SU-DHL-6 (cell line): ENCODE data around the gene RASIP1.

Source experiments
- H2AFZ ChIP-seq: fragments of 200-600 bp; sonication (generic); 2 replicates; pipeline ENCODE4 v1.6.1; 2014; ENCODE audit warnings: low read depth, mild to moderate bottlenecking, moderate library complexity, mixed read lengths, antibody characterized with exemption, low read length; ENCODE audit not compliant: severe bottlenecking
- H3F3A ChIP-seq: fragments of 200-600 bp; shearing (Covaris generic); 2 replicates; pipeline ENCODE4 v1.6.0; 2016; ENCODE audit warnings: antibody characterized with exemption, mild to moderate bottlenecking; ENCODE audit not compliant: insufficient read depth
- H3K27ac ChIP-seq: fragments of 200-600 bp; sonication (generic); 2 replicates; pipeline ENCODE4 v1.5.1; 2016; ENCODE audit warnings: low read depth, mild to moderate bottlenecking, low read length, moderate library complexity, mixed read lengths
- H3K27me3 ChIP-seq: fragments of 200-600 bp; sonication (generic), shearing (Covaris generic); 2 replicates; pipeline ENCODE4 v1.6.0; 2014; ENCODE audit warnings: mild to moderate bottlenecking, low read length
- H3K36me3 ChIP-seq: fragments of 200-600 bp; sonication (generic); 2 replicates; pipeline ENCODE4 v1.6.1; 2014; ENCODE audit warnings: mild to moderate bottlenecking, low read length, mixed read lengths
- H3K4me2 ChIP-seq: fragments of 300-600, 200-600 bp; shearing (Covaris generic), sonication (generic); 2 replicates; pipeline ENCODE4 v1.6.0; 2014; ENCODE audit warnings: low read length, low read depth, mild to moderate bottlenecking; ENCODE audit not compliant: poor library complexity, severe bottlenecking
- H3K4me3 ChIP-seq: fragments of 200-600 bp; sonication (generic); 2 replicates; pipeline ENCODE4 v1.5.1; 2014; ENCODE audit warnings: antibody characterized with exemption, low read length, mild to moderate bottlenecking, mixed read lengths; ENCODE audit not compliant: insufficient read depth, poor library complexity, severe bottlenecking
- H3K79me2 ChIP-seq: fragments of 200-600 bp; sonication (generic); 2 replicates; pipeline ENCODE4 v1.6.1; 2014; ENCODE audit warnings: mild to moderate bottlenecking, low read length, moderate library complexity; ENCODE audit not compliant: insufficient read depth
- H3K9ac ChIP-seq: fragments of 200-600 bp; sonication (generic); 2 replicates; pipeline ENCODE4 v1.7.0; 2014; ENCODE audit warnings: mild to moderate bottlenecking, low read length
- H3K9me2 ChIP-seq: fragments of 200-600 bp; sonication (generic); replicated peaks from 2 replicates; pipeline ENCODE4 v1.6.1; 2014; ENCODE audit warnings: low read length; ENCODE audit not compliant: insufficient read depth
- H3K9me3 ChIP-seq: fragments of 200-600 bp; sonication (generic); 2 replicates; pipeline ENCODE4 v1.6.1; 2014; ENCODE audit warnings: low read length, mixed read lengths; ENCODE audit not compliant: insufficient read depth
- H4K20me1 ChIP-seq: fragments of 200-600 bp; sonication (generic); 2 replicates; pipeline ENCODE4 v1.6.1; 2014; ENCODE audit warnings: low read depth, mild to moderate bottlenecking, antibody characterized with exemption, low read length, moderate library complexity, mixed read lengths
- EZH2phosphoT487 ChIP-seq: fragments of 200-600 bp; sonication (generic), shearing (Covaris generic); conservative IDR thresholded peaks from 2 replicates; pipeline ENCODE4 v1.6.1; 2018; ENCODE audit warnings: mild to moderate bottlenecking, antibody characterized with exemption, low read length, moderate library complexity, mixed read lengths
- TF ChIP-seq, protein P1 (sequence below): fragments of 200-600 bp; sonication (generic); IDR thresholded peaks from one replicate; pipeline ENCODE4 v1.5.1; 2017; ENCODE audit warnings: antibody characterized with exemption, mild to moderate bottlenecking, low read length, moderate library complexity; ENCODE audit not compliant: insufficient read depth, poor library complexity, severe bottlenecking

The RASIP1 gene

DNA sequence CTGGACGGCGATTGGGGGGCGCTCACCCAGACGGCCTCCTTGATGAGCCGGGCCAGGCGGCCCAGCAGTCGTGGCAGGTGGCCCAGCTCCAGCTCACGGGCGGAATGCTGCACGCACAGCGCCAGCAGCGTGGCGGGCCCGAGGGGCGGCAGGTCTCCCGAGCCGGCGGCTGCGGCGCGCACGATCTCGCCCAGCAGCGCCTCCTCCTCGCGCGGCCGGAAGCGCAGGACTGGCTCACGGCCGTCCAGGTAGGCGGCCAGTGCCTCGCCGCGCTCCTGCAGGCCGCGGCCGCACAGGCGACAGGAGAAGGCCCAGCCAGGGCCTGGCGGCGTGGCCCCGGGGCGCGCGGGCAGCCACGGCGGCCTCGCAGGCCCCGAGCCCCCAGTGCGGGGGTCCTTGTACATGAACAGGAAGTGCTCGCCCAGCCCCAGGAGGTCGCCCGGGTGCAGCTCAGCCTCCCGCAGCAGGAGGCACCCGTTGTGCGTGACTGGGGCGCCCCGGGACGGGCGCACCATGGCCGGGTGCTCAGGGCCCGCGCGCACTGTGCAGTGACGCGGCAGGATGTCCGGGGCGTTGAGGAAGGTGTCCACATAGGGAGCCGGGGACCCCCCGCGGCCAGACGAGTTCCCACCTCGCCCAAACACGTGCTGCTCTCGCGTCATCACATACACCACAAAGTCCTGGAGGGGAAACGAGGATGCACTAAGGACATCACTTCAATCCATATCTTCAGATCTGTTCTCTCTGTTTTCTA lies 11.3 kb downstream of the RASIP1 start:
- no peak overlapping the region for H3K4me2 ChIP-seq
- H4K20me1 ChIP-seq = no peaks in the 10 kb centered on the region
- H2AFZ ChIP-seq = no peak overlapping the region
- no peak overlapping the region for H3K9ac ChIP-seq
- H3K9me3 ChIP-seq = no peaks in the 10 kb centered on the region
- no peak overlapping the region for H3K27ac ChIP-seq
- peaks cover 5% of the 10 kb centered on the region; the same call in 1 of the 2 replicates for H3F3A ChIP-seq
- no peaks in the 10 kb centered on the region for H3K27me3 ChIP-seq
- no peak overlapping the region for H3K4me3 ChIP-seq
- no peak for TF ChIP-seq EZH2phosphoT487
- TF ChIP-seq, protein P1, sequence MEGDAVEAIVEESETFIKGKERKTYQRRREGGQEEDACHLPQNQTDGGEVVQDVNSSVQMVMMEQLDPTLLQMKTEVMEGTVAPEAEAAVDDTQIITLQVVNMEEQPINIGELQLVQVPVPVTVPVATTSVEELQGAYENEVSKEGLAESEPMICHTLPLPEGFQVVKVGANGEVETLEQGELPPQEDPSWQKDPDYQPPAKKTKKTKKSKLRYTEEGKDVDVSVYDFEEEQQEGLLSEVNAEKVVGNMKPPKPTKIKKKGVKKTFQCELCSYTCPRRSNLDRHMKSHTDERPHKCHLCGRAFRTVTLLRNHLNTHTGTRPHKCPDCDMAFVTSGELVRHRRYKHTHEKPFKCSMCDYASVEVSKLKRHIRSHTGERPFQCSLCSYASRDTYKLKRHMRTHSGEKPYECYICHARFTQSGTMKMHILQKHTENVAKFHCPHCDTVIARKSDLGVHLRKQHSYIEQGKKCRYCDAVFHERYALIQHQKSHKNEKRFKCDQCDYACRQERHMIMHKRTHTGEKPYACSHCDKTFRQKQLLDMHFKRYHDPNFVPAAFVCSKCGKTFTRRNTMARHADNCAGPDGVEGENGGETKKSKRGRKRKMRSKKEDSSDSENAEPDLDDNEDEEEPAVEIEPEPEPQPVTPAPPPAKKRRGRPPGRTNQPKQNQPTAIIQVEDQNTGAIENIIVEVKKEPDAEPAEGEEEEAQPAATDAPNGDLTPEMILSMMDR = no peak
- no peaks in the 10 kb centered on the region for H3K79me2 ChIP-seq
- H3K36me3 ChIP-seq = no peaks in the 10 kb centered on the region
- no peaks in the 10 kb centered on the region for H3K9me2 ChIP-seq

DNA sequence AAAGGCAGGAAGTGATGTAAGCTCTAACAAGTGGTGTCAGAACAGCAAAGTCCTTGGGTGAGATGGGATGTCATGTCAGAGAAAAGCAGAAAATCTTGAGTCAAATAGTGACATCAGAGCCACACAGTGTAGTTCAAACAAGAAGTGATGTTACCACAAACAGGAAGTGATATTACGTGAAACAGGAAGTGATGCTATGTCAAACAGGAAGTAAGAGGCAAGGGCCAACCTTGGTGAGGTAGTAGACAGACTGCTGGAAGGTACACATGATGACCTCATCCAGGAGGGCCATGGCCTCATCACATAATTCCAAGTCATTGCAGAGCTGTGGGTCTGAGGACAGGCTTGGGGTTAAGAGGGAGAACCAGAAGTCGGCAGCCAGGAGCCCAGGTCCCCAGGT lies 13.9 kb downstream of the RASIP1 start:
- H3K9me2 ChIP-seq = no peaks in the 10 kb centered on the region
- TF ChIP-seq EZH2phosphoT487 = no peak
- TF ChIP-seq, protein P1 = no peak
- no peaks in the 10 kb centered on the region for H3K79me2 ChIP-seq
- no peak overlapping the region for H3K9ac ChIP-seq
- H3K27me3 ChIP-seq = no peaks in the 10 kb centered on the region
- no peaks in the 10 kb centered on the region for H3K36me3 ChIP-seq
- no peaks in the 10 kb centered on the region for H4K20me1 ChIP-seq
- H3K27ac ChIP-seq = no peak overlapping the region
- peaks cover 5% of the 10 kb centered on the region; the same call in 1 of the 2 replicates for H3F3A ChIP-seq
- H2AFZ ChIP-seq = peak overlapping the region; percentile 57
- no peak overlapping the region for H3K4me3 ChIP-seq
- H3K4me2 ChIP-seq = no peak overlapping the region
- no peaks in the 10 kb centered on the region for H3K9me3 ChIP-seq

DNA sequence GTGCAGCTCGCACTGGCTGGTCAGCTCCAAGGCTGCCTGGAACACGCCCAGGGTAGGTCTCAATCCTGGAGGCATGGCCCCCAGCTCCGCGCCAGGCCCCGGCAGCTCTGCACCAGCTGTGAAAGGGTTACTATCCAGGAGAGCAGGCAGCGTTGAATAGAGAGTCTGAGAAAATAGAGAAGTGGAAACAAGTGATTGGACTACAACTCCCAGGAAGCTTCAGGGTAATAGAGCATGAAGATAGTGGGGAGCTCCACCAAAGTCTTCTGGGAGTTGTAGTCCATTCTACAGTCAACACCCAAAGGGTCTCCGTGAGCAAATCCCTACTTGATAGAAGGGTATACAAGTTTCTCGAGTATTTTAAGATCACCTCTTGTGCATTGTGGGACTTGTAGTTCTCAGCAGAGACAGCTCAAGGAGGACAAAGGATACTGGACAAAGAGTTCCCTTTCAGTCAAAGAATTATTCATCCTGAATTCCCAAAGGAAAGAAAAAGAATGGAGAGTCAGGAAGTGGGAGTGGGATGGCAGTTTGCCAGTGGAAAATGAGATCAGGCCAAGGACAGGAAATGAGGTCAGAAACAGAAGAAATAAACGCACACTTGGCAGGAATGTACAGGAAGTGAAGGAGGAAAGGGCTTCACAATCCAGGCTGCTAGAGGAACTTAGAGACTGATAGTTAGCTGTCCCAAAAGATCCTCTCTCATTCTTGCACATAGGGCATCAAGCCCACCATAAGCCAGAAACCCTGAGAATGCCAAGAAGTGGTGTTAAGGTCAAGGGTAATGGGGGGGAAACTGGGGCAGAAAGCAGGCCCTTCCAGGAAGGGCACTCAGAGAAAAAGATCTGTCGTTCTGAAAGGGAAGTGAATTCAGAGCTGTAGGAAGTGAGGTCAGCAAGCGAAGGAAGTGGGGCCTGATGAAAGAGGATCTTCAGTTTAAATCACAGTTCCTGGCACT lies 15.3 kb downstream of the RASIP1 start:
- no peaks in the 10 kb centered on the region for H3K9me2 ChIP-seq
- TF ChIP-seq EZH2phosphoT487 = no peak
- TF ChIP-seq, protein P1 = no peak
- H3K4me2 ChIP-seq = peak overlapping the region; percentile 16
- no peak overlapping the region for H3K4me3 ChIP-seq
- no peaks in the 10 kb centered on the region for H4K20me1 ChIP-seq
- peak overlapping the region; percentile 47 for H3K27ac ChIP-seq
- no peaks in the 10 kb centered on the region for H3K9me3 ChIP-seq
- no peaks in the 10 kb centered on the region for H3K79me2 ChIP-seq
- no peaks in the 10 kb centered on the region for H3K27me3 ChIP-seq
- peaks cover 5% of the 10 kb centered on the region; the same call in 1 of the 2 replicates for H3F3A ChIP-seq
- no peak overlapping the region for H3K9ac ChIP-seq
- H2AFZ ChIP-seq = peak overlapping the region; percentile 92
- no peaks in the 10 kb centered on the region for H3K36me3 ChIP-seq
